Heart left ventricle (tissue), 13 donors: ENCODE data around the gene TTC33.

Experiments used
- CTCF ChIP-seq, 12 donors: fragments of 200-600 bp; sonication (generic) in 4 of 12; IDR thresholded peaks; one replicate each; pipeline versions ENCODE4 v1.5.0 to v1.8.0; 2018 to 2022; ENCODE audit warnings: antibody characterized with exemption in 12 of 12, mild to moderate bottlenecking in 5 of 12
- POLR2A ChIP-seq, 2 donors: fragments of 450-650 bp; IDR thresholded peaks; one replicate each; pipeline ENCODE4 v1.6.1; 2017; ENCODE audit warnings: antibody characterized with exemption in 2 of 2, mild to moderate bottlenecking in 2 of 2, moderate library complexity in 2 of 2
- donor health status: ischemic (EF 13 %, LVEDD 7.1; RV severe dilation, severe dysfunction).
- donor health status: DM: no; HTN: yes; CAD: no.
- donor health status: DM: no; HTN: no; CAD: no.
- donor health status: ischemic (EF 25% LVEDD 6.9; RV normal size, moderate dysfunction).
- donor health status: ischemic (EF 25% LVEDD 5.7; RV mildly dilated, moderate dysfunction).
- donor health status: ischemic (EF 35%, LVEDD 5.7; RV mildly dilated, moderate dysfunction).
- donor health status: nonischemic (EF 11% LVEDD 7.7; RV severe dilation, severe dysfunction).
- donor health status: DM: yes; HTN: yes; CAD: no.
- donor health status: PGD.
- donor health status: ischemic (EF 29% LVEDD 5.4; RV normal size, mild dysfunction).
- donor health status: nonischemic (EF 23%, LVEDD 6.1; RV moderate dilation, normal function).

- TF ChIP-seq CTCF (IDR thresholded peaks at IDR 0.05) (no peak), POLR2A (IDR thresholded peaks at IDR 0.05) (no peak)
These were observed 198.3 kb downstream of the TTC33 start for GRCh38 chr5:40557501-40557900.
